HG03575 (cell line): ENCODE results near the gene RIBC2.
"Not testable (repeated sequence)": the region's sequence is repeated elsewhere in the genome, so short reads cannot be mapped to it uniquely, and the experiment has no call there.

ENCODE experiments used
- ATAC-seq: cut with Tn5 transposase; IDR thresholded peaks from one replicate; pipeline ENCODE4 v1.9.1; 2021; ENCODE audit not compliant: unreplicated experiment, insufficient number of reproducible peaks, low FRiP score; ENCODE audit errors: extremely low read depth

Gene RIBC2

GRCh38 chr22:45422237-45422983, 8.9 kb downstream of the RIBC2 start:
- ATAC-seq: no peak

GRCh38 chr22:45423524-45423923, 10.0 kb downstream of the RIBC2 start:
- ATAC-seq: no peak

- no peak for ATAC-seq
Observed at GRCh38 chr22:45424241-45424731, 10.8 kb downstream of the RIBC2 start.

- ATAC-seq: no peak
Observed at GRCh38 chr22:45425101-45425500, 11.6 kb downstream of the RIBC2 start.

- no peak for ATAC-seq
Observed at GRCh38 chr22:45425531-45426265, 12.2 kb downstream of the RIBC2 start.

- ATAC-seq: no peak
Observed at GRCh38 chr22:45426387-45426786, 12.9 kb downstream of the RIBC2 start.

- no peak for ATAC-seq
Observed at GRCh38 chr22:45427114-45427513, 13.6 kb downstream of the RIBC2 start.

GRCh38 chr22:45428391-45429385, 15.2 kb downstream of the RIBC2 start:
- no peak for ATAC-seq

GRCh38 chr22:45429424-45429823, 15.9 kb downstream of the RIBC2 start:
- no peak for ATAC-seq

GRCh38 chr22:45429981-45430775, 16.7 kb downstream of the RIBC2 start:
- no peak for ATAC-seq

- ATAC-seq: no peak
Observed at GRCh38 chr22:45430871-45431270, 17.4 kb downstream of the RIBC2 start.

- no peak for ATAC-seq
Observed at GRCh38 chr22:45434981-45435380, 21.5 kb downstream of the RIBC2 start.

- no peak for ATAC-seq
Observed at GRCh38 chr22:45435544-45436139, 22.1 kb downstream of the RIBC2 start.

- not testable (repeated sequence) for ATAC-seq
Observed at GRCh38 chr22:45436871-45437517, 23.5 kb downstream of the RIBC2 start.

- ATAC-seq: no peak
Observed at GRCh38 chr22:45438336-45438735, 24.8 kb downstream of the RIBC2 start.

- not testable (repeated sequence) for ATAC-seq
Observed at GRCh38 chr22:45440688-45441087, 27.2 kb downstream of the RIBC2 start.

- ATAC-seq: no peak
Observed at GRCh38 chr22:45441138-45441537, 27.6 kb downstream of the RIBC2 start.

- ATAC-seq: no peak
Observed at GRCh38 chr22:45442116-45442515, 28.6 kb downstream of the RIBC2 start.
